ENCODE measurements around the gene BLCAP. TPM values are rescaled to one million over a fixed set of nuclear protein-coding genes. Genes with fewer than 3 reads are reported as not detected.

Gene BLCAP
- total RNA-seq, 6 experiments from 2014 or later = 32.7 to 75.5 (median 47.8) TPM

GRCh38 chr20:37535443-37536132 is 7.9 kb upstream of the BLCAP start:
- intact Hi-C loops (cut with DNase I) = loop anchor here (5.0 to 10.0 kb wide), 2 partner anchors 268 to 341 kb away; no protein-coding TSS in a partner anchor
- no peaks in the 10 kb centered on the region for H3K36me3 ChIP-seq
- H3K4me1 ChIP-seq = no peaks in the 10 kb centered on the region
- no peak for ATAC-seq
- 39% methylated on average over 7 of the region's 10 CpGs for WGBS (ENCODE audit: insufficient coverage, low coverage, low lambda C conversion rate, missing lambda C conversion rate)
- TF ChIP-seq POLR2A (IDR thresholded peaks at IDR 0.05) (no peak), CTCF (IDR thresholded peaks at IDR 0.05) (no peak)
- no peaks in the 10 kb centered on the region for H3K27me3 ChIP-seq
- H3K27ac ChIP-seq = no peak overlapping the region
- H3K4me3 ChIP-seq = no peak overlapping the region
- no peaks in the 10 kb centered on the region for H3K9me3 ChIP-seq
- peak in 1 of 3 donors; percentile 28 for DNase-seq

DNA sequence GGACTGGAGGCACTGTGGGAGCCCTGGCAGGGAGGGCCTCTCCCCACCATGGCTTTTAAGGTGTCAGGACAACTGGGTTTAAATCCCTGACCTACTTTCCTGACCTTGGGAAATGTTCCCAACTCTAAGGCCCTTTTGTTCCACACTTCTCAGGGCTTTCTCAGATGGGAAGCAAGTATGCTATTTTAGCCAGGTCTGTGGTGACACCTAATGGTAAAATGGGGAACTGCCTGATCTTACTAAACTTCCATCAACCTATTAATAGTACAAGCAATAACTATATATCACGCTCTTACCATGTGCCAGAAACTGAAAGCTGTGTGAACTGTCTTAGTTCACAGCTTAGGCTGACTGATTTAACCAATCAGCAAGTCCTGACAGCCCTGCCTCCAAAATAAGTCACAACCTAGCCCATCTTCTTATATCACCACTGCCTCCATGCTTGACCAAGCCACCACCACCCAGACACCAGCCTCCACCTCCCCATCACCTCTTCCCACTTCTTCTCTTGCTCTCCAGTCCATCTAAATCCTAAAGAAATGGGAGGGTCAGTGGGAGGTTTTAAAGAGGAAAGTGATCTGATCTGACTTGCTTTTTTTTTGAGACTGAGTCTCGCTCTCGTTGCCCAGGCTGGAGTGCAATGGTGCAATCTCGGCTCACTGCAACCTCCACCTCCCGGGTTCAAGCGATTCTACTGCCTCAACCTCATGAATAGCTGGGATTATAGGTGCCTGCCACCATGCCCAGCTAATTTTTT is 6.9 kb upstream of the BLCAP start:
- H3K27me3 ChIP-seq = no peaks in the 10 kb centered on the region
- intact Hi-C loops (cut with DNase I) = loop anchor here (5.0 to 10.0 kb wide), 3 partner anchors 262 to 340 kb away; no protein-coding TSS in a partner anchor
- TF ChIP-seq CTCF (IDR thresholded peaks at IDR 0.05) (peak; percentile 83 to 93 (median 86)), POLR2A (IDR thresholded peaks at IDR 0.05) (no peak)
- 67% methylated on average over 6 of the region's 6 CpGs for WGBS (ENCODE audit: insufficient coverage, low coverage, low lambda C conversion rate, missing lambda C conversion rate)
- no peak overlapping the region for H3K4me3 ChIP-seq
- no peaks in the 10 kb centered on the region for H3K9me3 ChIP-seq
- no peaks in the 10 kb centered on the region for H3K4me1 ChIP-seq
- DNase-seq (peak in 1 of 3 donors; percentile 44), ATAC-seq (peak; percentile 95 to 98 (median 97))
- H3K36me3 ChIP-seq = no peaks in the 10 kb centered on the region
- H3K27ac ChIP-seq = no peak overlapping the region

DNA sequence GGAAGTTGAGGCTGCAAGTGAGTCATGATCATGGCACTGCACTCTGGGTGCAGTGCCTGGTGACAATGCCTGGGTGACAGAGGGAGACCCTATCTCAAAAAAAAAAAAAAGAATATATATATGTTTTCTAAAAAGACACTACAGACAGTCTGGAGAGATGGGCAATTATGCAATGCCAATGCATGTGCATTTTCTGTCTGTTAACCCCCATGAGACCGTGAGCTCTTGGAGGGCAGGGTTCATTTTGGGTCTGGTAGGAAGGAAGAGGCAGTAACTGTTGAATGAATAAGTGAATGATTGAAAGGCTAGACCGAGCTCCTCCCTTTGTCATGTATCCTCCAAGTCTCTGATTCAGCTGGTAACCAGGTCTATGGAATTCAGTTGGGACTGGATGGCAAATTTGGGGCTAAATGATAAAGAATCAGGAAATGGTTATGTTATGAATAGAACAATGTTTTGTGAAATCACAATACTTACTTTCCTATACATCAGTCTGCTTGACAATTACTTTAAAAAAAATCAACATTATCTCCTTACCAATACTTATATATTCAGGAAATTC is 5.6 kb upstream of the BLCAP start:
- intact Hi-C loops (cut with DNase I) = loop anchor here in 1 of 2 donors (5.0 to 10.0 kb wide), 2 partner anchors 261 to 338 kb away; no protein-coding TSS in a partner anchor

More for the DNA sequence above, 5.6 kb upstream of the BLCAP start:
- DNase-seq (no peak), ATAC-seq (no peak)
- no peaks in the 10 kb centered on the region for H3K36me3 ChIP-seq
- no peak for TF ChIP-seq POLR2A (IDR thresholded peaks at IDR 0.05)
- TF ChIP-seq CTCF (IDR thresholded peaks at IDR 0.05) = no peak
- no peak overlapping the region for H3K4me3 ChIP-seq
- H3K27ac ChIP-seq = no peak overlapping the region
- H3K27me3 ChIP-seq = no peaks in the 10 kb centered on the region
- WGBS (ENCODE audit: insufficient coverage, low coverage, low lambda C conversion rate, missing lambda C conversion rate) = 51% methylated on average over 2 of the region's 2 CpGs
- H3K9me3 ChIP-seq = no peaks in the 10 kb centered on the region
- H3K4me1 ChIP-seq = peaks cover 0 to 6% (median 2%) of the 10 kb centered on the region in 4 donors

Measured in right lobe of liver (tissue), 6 donors.